Mesothelial cell of epicardium (in vitro differentiated cells): Measurements from ENCODE around the gene E2F3. TPM values are rescaled to one million over a fixed set of nuclear protein-coding genes. Genes with fewer than 3 reads are reported as not detected.
A peak's percentile ranks its signal among the peaks of the same experiment; 100 is the strongest.
"Not testable (repeated sequence)": the region's sequence is repeated elsewhere in the genome, so short reads cannot be mapped to it uniquely, and the experiment has no call there.

ENCODE experiments used
- DNase-seq, 2 experiments: peaks; one replicate each; pipeline ENCODE4 v3.0.0; 2021; ENCODE audit warnings: low spot score in 2 of 2; ENCODE audit not compliant: unreplicated experiment in 2 of 2
- H3K27ac Mint-ChIP-seq: 2 replicates; pipeline ENCODE4 v1.8.0; 2021; ENCODE audit warnings: mixed read lengths
- H3K27me3 Mint-ChIP-seq: 2 replicates; pipeline ENCODE4 v1.8.0; 2021; ENCODE audit warnings: low read depth, mixed read lengths
- H3K36me3 Mint-ChIP-seq: 2 replicates; pipeline ENCODE4 v1.8.0; 2021; ENCODE audit warnings: mixed read lengths
- H3K4me1 Mint-ChIP-seq: 2 replicates; pipeline ENCODE4 v1.8.0; 2021; ENCODE audit warnings: mixed read lengths
- H3K4me3 Mint-ChIP-seq: 2 replicates; pipeline ENCODE4 v1.8.0; 2021; ENCODE audit warnings: mild to moderate bottlenecking, moderate library complexity, mixed read lengths
- H3K9me3 Mint-ChIP-seq: 2 replicates; pipeline ENCODE4 v1.8.0; 2021; ENCODE audit warnings: mixed read lengths
- CTCF ChIP-seq: fragments of 200-600 bp; sonication (generic); IDR thresholded peaks from one replicate; pipeline ENCODE4 v1.5.0; 2021; ENCODE audit warnings: antibody characterized with exemption; ENCODE audit not compliant: unreplicated experiment
- total RNA-seq: library from RNA; stranded (reverse); gene quantifications from 3 replicates; pipeline ENCODE4 v1.2.1, GENCODE V29; 2021

Gene E2F3
- total RNA-seq, 1 donor from 2014 or later: 24.2 TPM

- DNase-seq: no peak
- no peak overlapping the region for H3K4me3 Mint-ChIP-seq
- peaks cover 19% of the 10 kb centered on the region for H3K9me3 Mint-ChIP-seq
- no peak overlapping the region for H3K27ac Mint-ChIP-seq
- H3K36me3 Mint-ChIP-seq: peaks cover 33% of the 10 kb centered on the region
- no peaks in the 10 kb centered on the region for H3K27me3 Mint-ChIP-seq
- TF ChIP-seq CTCF: no peak
- H3K4me1 Mint-ChIP-seq: peaks cover 35% of the 10 kb centered on the region
Observed at GRCh38 chr6:20461576-20461975, 59.9 kb downstream of the E2F3 start.

- Mint-ChIP-seq H3K9me3 (peaks cover 19% of the 10 kb centered on the region), H3K36me3 (peaks cover 41% of the 10 kb centered on the region), H3K27ac (peak overlapping the region; percentile 30), H3K27me3 (no peaks in the 10 kb centered on the region), H3K4me3 (no peak overlapping the region), H3K4me1 (peaks cover 20% of the 10 kb centered on the region)
- no peak for DNase-seq
- no peak for TF ChIP-seq CTCF
Observed at GRCh38 chr6:20463396-20463795, 61.7 kb downstream of the E2F3 start.

- Mint-ChIP-seq H3K9me3 (peaks cover 19% of the 10 kb centered on the region), H3K36me3 (peaks cover 40% of the 10 kb centered on the region), H3K27ac (peak overlapping the region; percentile 59), H3K4me3 (no peak overlapping the region), H3K4me1 (peaks cover 14% of the 10 kb centered on the region), H3K27me3 (no peaks in the 10 kb centered on the region)
- no peak for DNase-seq
- TF ChIP-seq CTCF: no peak
Observed at GRCh38 chr6:20464041-20464440, 62.4 kb downstream of the E2F3 start.

- no peak for TF ChIP-seq CTCF
- Mint-ChIP-seq H3K4me3 (no peak overlapping the region), H3K4me1 (peaks cover 12% of the 10 kb centered on the region), H3K27me3 (no peaks in the 10 kb centered on the region), H3K36me3 (peaks cover 39% of the 10 kb centered on the region), H3K9me3 (peaks cover 19% of the 10 kb centered on the region), H3K27ac (peak overlapping the region; percentile 59)
- DNase-seq: no peak
Observed at GRCh38 chr6:20464847-20465246, 63.2 kb downstream of the E2F3 start.

- not testable (repeated sequence) for H3K4me3 Mint-ChIP-seq, H3K27me3 Mint-ChIP-seq, H3K27ac Mint-ChIP-seq, DNase-seq
- peaks cover 35% of the 10 kb centered on the region for H3K36me3 Mint-ChIP-seq
- H3K4me1 Mint-ChIP-seq: peaks cover 12% of the 10 kb centered on the region
- peaks cover 19% of the 10 kb centered on the region for H3K9me3 Mint-ChIP-seq
Observed at GRCh38 chr6:20465616-20466015, 63.9 kb downstream of the E2F3 start.

GRCh38 chr6:20467437-20467836 is 65.8 kb downstream of the E2F3 start:
- H3K4me3 Mint-ChIP-seq: no peak overlapping the region
- H3K36me3 Mint-ChIP-seq: peaks cover 28% of the 10 kb centered on the region
- no peak for TF ChIP-seq CTCF
- H3K27me3 Mint-ChIP-seq: no peaks in the 10 kb centered on the region
- peaks cover 12% of the 10 kb centered on the region for H3K4me1 Mint-ChIP-seq
- no peak for DNase-seq
- peaks cover 16% of the 10 kb centered on the region for H3K9me3 Mint-ChIP-seq
- H3K27ac Mint-ChIP-seq: no peak overlapping the region
